H9 (cell line): Measurements from ENCODE around the gene EPAS1. TPM values are rescaled to one million over a fixed set of nuclear protein-coding genes. Genes with fewer than 3 reads are reported as not detected.

Source experiments
- DNase-seq: peaks from one replicate; pipeline ENCODE4 v3.0.0-alpha.2; 2017
- H2AFZ ChIP-seq: one replicate; pipeline ENCODE4 v1.6.1; 2013; ENCODE audit warnings: mild to moderate bottlenecking, low read length, control low read depth, moderate library complexity
- H2AK5ac ChIP-seq: 2 replicates; pipeline ENCODE4 v1.6.1; 2013; ENCODE audit warnings: low read length, control low read depth, mixed read lengths; ENCODE audit not compliant: insufficient read length
- H2BK120ac ChIP-seq: one replicate; pipeline ENCODE4 v1.6.1; 2013; ENCODE audit warnings: low read depth, mild to moderate bottlenecking, low read length, control low read depth, inconsistent platforms; ENCODE audit not compliant: poor library complexity, severe bottlenecking
- H2BK12ac ChIP-seq: 2 replicates; pipeline ENCODE4 v1.6.1; 2013; ENCODE audit warnings: low read length, control low read depth, mixed read lengths, low read depth; ENCODE audit not compliant: insufficient read length
- H2BK15ac ChIP-seq: 2 replicates; pipeline ENCODE4 v1.6.1; 2013; ENCODE audit warnings: low read depth, low read length, control low read depth
- H2BK20ac ChIP-seq: one replicate; pipeline ENCODE4 v1.6.1; 2013; ENCODE audit warnings: low read depth, mild to moderate bottlenecking, low read length, control low read depth, inconsistent platforms; ENCODE audit not compliant: poor library complexity, severe bottlenecking
- H2BK5ac ChIP-seq: 2 replicates; pipeline ENCODE4 v1.6.1; 2013; ENCODE audit warnings: low read length, control low read depth, mixed read lengths; ENCODE audit not compliant: insufficient read length
- H3K14ac ChIP-seq: 2 replicates; pipeline ENCODE4 v1.6.1; 2013; ENCODE audit warnings: low read length, control low read depth; ENCODE audit not compliant: insufficient read depth
- H3K18ac ChIP-seq: 2 replicates; pipeline ENCODE4 v1.6.1; 2013; ENCODE audit warnings: low read depth, mild to moderate bottlenecking, mixed read lengths, low read length, control low read depth; ENCODE audit not compliant: insufficient read length
- H3K23ac ChIP-seq: 2 replicates; pipeline ENCODE4 v1.6.1; 2013; ENCODE audit warnings: low read length, control low read depth, mixed read lengths, low read depth; ENCODE audit not compliant: insufficient read length
- H3K23me2 ChIP-seq: 2 replicates; pipeline ENCODE4 v1.6.1; 2013; ENCODE audit warnings: low read depth, mild to moderate bottlenecking, mixed read lengths, low read length, control low read depth; ENCODE audit not compliant: insufficient read length, poor library complexity, severe bottlenecking
- H3K27ac ChIP-seq: 2 replicates; pipeline ENCODE4 v1.5.1; 2013; ENCODE audit warnings: low read length, control low read depth, mixed read lengths, low read depth; ENCODE audit not compliant: insufficient read length
- H3K27me3 ChIP-seq: 2 replicates; pipeline ENCODE4 v1.6.1; 2013; ENCODE audit warnings: low read length, control low read depth, inconsistent platforms; ENCODE audit not compliant: insufficient read depth
- H3K4ac ChIP-seq: 2 replicates; pipeline ENCODE4 v1.6.1; 2013; ENCODE audit warnings: low read depth, mild to moderate bottlenecking, control low read depth, inconsistent platforms, low read length, moderate library complexity
- H3K4me1 ChIP-seq: 2 replicates; pipeline ENCODE4 v1.6.1; 2013; ENCODE audit warnings: low read length, control low read depth, inconsistent platforms; ENCODE audit not compliant: insufficient read depth
- H3K4me2 ChIP-seq: 2 replicates; pipeline ENCODE4 v1.6.1; 2013; ENCODE audit warnings: low read length, control low read depth, mixed read lengths; ENCODE audit not compliant: insufficient read length, insufficient read depth
- H3K56ac ChIP-seq: 2 replicates; pipeline ENCODE4 v1.6.1; 2013; ENCODE audit warnings: low read depth, mild to moderate bottlenecking, mixed read lengths, low read length, control low read depth; ENCODE audit not compliant: insufficient read length
- H3K79me1 ChIP-seq: 2 replicates; pipeline ENCODE4 v1.6.1; 2013; ENCODE audit warnings: low read depth, mild to moderate bottlenecking, moderate library complexity, low read length, control low read depth, inconsistent platforms; ENCODE audit not compliant: insufficient read depth, poor library complexity, severe bottlenecking
- H3K79me2 ChIP-seq: 2 replicates; pipeline ENCODE4 v1.6.1; 2013; ENCODE audit warnings: low read length, control low read depth, inconsistent platforms; ENCODE audit not compliant: insufficient read depth
- H3K9ac ChIP-seq: 2 replicates; pipeline ENCODE4 v1.6.1; 2013; ENCODE audit warnings: low read length, control low read depth, mixed read lengths; ENCODE audit not compliant: insufficient read length; ENCODE audit errors: extremely low read depth
- H3K9me3 ChIP-seq: one replicate; pipeline ENCODE4 v1.6.1; 2013; ENCODE audit warnings: low read depth, low read length, inconsistent platforms; ENCODE audit not compliant: control insufficient read depth
- H3T11ph ChIP-seq: one replicate; pipeline ENCODE4 v1.6.1; 2013; ENCODE audit warnings: mild to moderate bottlenecking, low read length, control low read depth, inconsistent platforms
- H4K20me1 ChIP-seq: one replicate; pipeline ENCODE4 v1.6.1; 2013; ENCODE audit not compliant: control insufficient read depth, insufficient read length, insufficient read depth
- H4K5ac ChIP-seq: 2 replicates; pipeline ENCODE4 v1.6.1; 2013; ENCODE audit warnings: low read depth, mild to moderate bottlenecking, mixed read lengths, low read length, control low read depth; ENCODE audit not compliant: insufficient read length
- H4K8ac ChIP-seq: replicated peaks from 2 replicates; pipeline ENCODE4 v1.6.1; 2013; ENCODE audit warnings: low read length, control low read depth, mixed read lengths, low read depth; ENCODE audit not compliant: insufficient read length
- H4K91ac ChIP-seq: 2 replicates; pipeline ENCODE4 v1.6.1; 2013; ENCODE audit warnings: low read depth, mild to moderate bottlenecking, moderate library complexity, mixed read lengths, low read length, control low read depth; ENCODE audit not compliant: insufficient read length
- H3K27ac Mint-ChIP-seq, 3 experiments: 2 replicates in 2 of 3; 3 replicates in 1 of 3; pipeline ENCODE4 v1.8.0; 2020 to 2021; ENCODE audit warnings: mixed read lengths in 3 of 3, mild to moderate bottlenecking in 1 of 3, moderate library complexity in 1 of 3
- H3K27me3 Mint-ChIP-seq: 2 replicates; pipeline ENCODE4 v1.8.0; 2021; ENCODE audit warnings: low read depth, mild to moderate bottlenecking, moderate library complexity, mixed read lengths
- H3K36me3 Mint-ChIP-seq, 3 experiments: 2 replicates in 2 of 3; 3 replicates in 1 of 3; pipeline ENCODE4 v1.8.0; 2020 to 2021; ENCODE audit warnings: low read depth in 3 of 3, mixed read lengths in 3 of 3; ENCODE audit not compliant: insufficient read depth in 1 of 3
- H3K4me1 Mint-ChIP-seq, 2 experiments: 2 replicates each; pipeline ENCODE4 v1.8.0; 2020; ENCODE audit warnings: mixed read lengths in 2 of 2
- H3K4me3 Mint-ChIP-seq, 2 experiments: 2 replicates in 1 of 2; 3 replicates in 1 of 2; pipeline ENCODE4 v1.8.0; 2020 to 2021; ENCODE audit warnings: mild to moderate bottlenecking in 2 of 2, mixed read lengths in 2 of 2, moderate library complexity in 1 of 2
- H3K9me3 Mint-ChIP-seq, 2 experiments: 2 replicates in 1 of 2; 3 replicates in 1 of 2; pipeline ENCODE4 v1.8.0; 2020; ENCODE audit warnings: mild to moderate bottlenecking in 2 of 2, mixed read lengths in 2 of 2, moderate library complexity in 1 of 2
- CTCF ChIP-seq: fragments of 200-600 bp; sonication (generic); conservative IDR thresholded peaks from 3 replicates; pipeline ENCODE4 v1.8.0; 2021; ENCODE audit warnings: antibody characterized with exemption, mild to moderate bottlenecking
- WGBS: extraction: QIAGEN DNeasy Blood & Tissue Kit; methylation state at CpG from one replicate; pipeline ENCODE4 v1.1.7; 2013; ENCODE audit warnings: missing lambda C conversion rate, low lambda C conversion rate, mixed read lengths; ENCODE audit not compliant: insufficient read length; ENCODE audit errors: extremely low coverage; 5-methylcytosine and 5-hydroxymethylcytosine counted together
- total RNA-seq: library from RNA; stranded (reverse); gene quantifications from 2 replicates; pipeline ENCODE4 v1.2.1, GENCODE V29; 2021

EPAS1 gene
- total RNA-seq, 1 experiment from 2014 or later = 1.1 TPM

GRCh38 chr2:46421361-46421760 is 124.2 kb downstream of the EPAS1 start:
- no peak overlapping the region for H3K27ac Mint-ChIP-seq
- no peak overlapping the region for H3K9ac ChIP-seq

More at GRCh38 chr2:46421361-46421760, 124.2 kb downstream of the EPAS1 start:
- no peak overlapping the region for H2BK12ac ChIP-seq
- Mint-ChIP-seq H3K4me3 (no peak overlapping the region), H3K36me3 (peaks cover 5 to 29% (median 21%) of the 10 kb centered on the region in 3 experiments; a peak in 6 of 7 replicates), H3K9me3 (peaks cover 31 to 42% of the 10 kb centered on the region in 2 experiments), H3K4me1 (no peaks in the 10 kb centered on the region), H3K27me3 (no peaks in the 10 kb centered on the region; the same call in 1 of the 2 replicates)
- no peak overlapping the region for H3K18ac ChIP-seq
- no peaks in the 10 kb centered on the region for H3K9me3 ChIP-seq
- no peak for DNase-seq
- no peak overlapping the region for H3K4ac ChIP-seq
- no peak overlapping the region for H4K8ac ChIP-seq
- TF ChIP-seq CTCF = no peak
- H3K27ac ChIP-seq = no peak overlapping the region
- WGBS = no CpG with 5 or more reads among the region's 2 CpGs
- H3K79me2 ChIP-seq = no peaks in the 10 kb centered on the region
- no peak overlapping the region for H3K14ac ChIP-seq
- H3T11ph ChIP-seq = no peak overlapping the region
- no peak overlapping the region for H4K91ac ChIP-seq
- no peak overlapping the region for H4K5ac ChIP-seq
- H2AK5ac ChIP-seq = no peak overlapping the region
- H3K4me1 ChIP-seq = no peaks in the 10 kb centered on the region
- H2BK120ac ChIP-seq = no peak overlapping the region
- no peak overlapping the region for H3K56ac ChIP-seq
- no peak overlapping the region for H2AFZ ChIP-seq
- H2BK15ac ChIP-seq = no peak overlapping the region
- H3K27me3 ChIP-seq = no peaks in the 10 kb centered on the region
- no peaks in the 10 kb centered on the region for H3K23me2 ChIP-seq
- no peak overlapping the region for H2BK20ac ChIP-seq
- H3K4me2 ChIP-seq = no peak overlapping the region
- H3K79me1 ChIP-seq = no peaks in the 10 kb centered on the region
- H3K23ac ChIP-seq = no peak overlapping the region
- H4K20me1 ChIP-seq = no peaks in the 10 kb centered on the region
- no peak overlapping the region for H2BK5ac ChIP-seq
